Ectodermal cell (in vitro differentiated cells): ENCODE data around the gene PRMT7.

ENCODE experiments used
- H3K27ac ChIP-seq: 2 replicates; pipeline ENCODE4 v1.7.0; 2013; ENCODE audit warnings: mild to moderate bottlenecking, low read depth, low read length; ENCODE audit not compliant: insufficient read depth, poor library complexity, severe bottlenecking
- H3K27me3 ChIP-seq: 2 replicates; pipeline ENCODE4 v1.7.0; 2013; ENCODE audit warnings: mild to moderate bottlenecking, low read length; ENCODE audit not compliant: insufficient read depth, control insufficient read depth, poor library complexity, severe bottlenecking
- H3K36me3 ChIP-seq: one replicate; pipeline ENCODE4 v1.7.0; 2013; ENCODE audit warnings: low read length; ENCODE audit not compliant: control insufficient read depth, insufficient read depth
- H3K4me1 ChIP-seq: one replicate; pipeline ENCODE4 v1.7.0; 2013; ENCODE audit warnings: low read length; ENCODE audit not compliant: control insufficient read depth, insufficient read depth
- H3K4me3 ChIP-seq: 2 replicates; pipeline ENCODE4 v1.7.0; 2013; ENCODE audit warnings: low read depth, low read length, control low read depth; ENCODE audit not compliant: insufficient read depth
- H3K9me3 ChIP-seq: 2 replicates; pipeline ENCODE4 v1.7.0; 2013; ENCODE audit warnings: mild to moderate bottlenecking, low read length, moderate library complexity; ENCODE audit not compliant: control insufficient read depth
- WGBS, 2 experiments: methylation state at CpG; one replicate each; pipeline ENCODE4 v1.1.7; 2013; ENCODE audit warnings: missing lambda C conversion rate in 2 of 2; 5-methylcytosine and 5-hydroxymethylcytosine counted together

Gene PRMT7

DNA sequence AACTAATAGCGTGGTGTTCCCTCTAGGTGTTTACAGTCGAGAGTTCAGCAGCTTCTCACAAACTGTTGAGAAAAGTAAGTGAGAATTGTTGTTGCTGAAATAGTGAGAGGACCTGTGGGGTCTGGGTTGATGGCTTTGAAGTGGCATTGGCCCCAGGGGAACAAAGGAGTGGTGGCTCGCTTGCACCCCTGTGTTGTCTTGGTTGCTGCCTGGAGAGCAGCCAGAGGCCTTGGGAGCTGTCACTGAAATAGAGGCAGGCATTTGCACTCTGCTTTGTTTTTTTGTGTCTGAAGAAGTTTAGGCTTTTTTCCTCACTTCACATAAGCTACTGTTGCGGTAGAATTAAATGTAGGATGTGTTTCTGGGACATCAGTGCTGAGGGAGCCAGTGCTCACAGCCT is 36.8 kb downstream of the PRMT7 start:
- no peak overlapping the region for H3K27ac ChIP-seq
- peaks cover 42% of the 10 kb centered on the region for H3K36me3 ChIP-seq
- WGBS, 2 experiments, result 92 to 97% methylated on average over 4 of the region's 4 CpGs
- H3K27me3 ChIP-seq, result no peaks in the 10 kb centered on the region
- no peaks in the 10 kb centered on the region for H3K9me3 ChIP-seq
- no peak overlapping the region for H3K4me3 ChIP-seq
- H3K4me1 ChIP-seq, result no peaks in the 10 kb centered on the region

DNA sequence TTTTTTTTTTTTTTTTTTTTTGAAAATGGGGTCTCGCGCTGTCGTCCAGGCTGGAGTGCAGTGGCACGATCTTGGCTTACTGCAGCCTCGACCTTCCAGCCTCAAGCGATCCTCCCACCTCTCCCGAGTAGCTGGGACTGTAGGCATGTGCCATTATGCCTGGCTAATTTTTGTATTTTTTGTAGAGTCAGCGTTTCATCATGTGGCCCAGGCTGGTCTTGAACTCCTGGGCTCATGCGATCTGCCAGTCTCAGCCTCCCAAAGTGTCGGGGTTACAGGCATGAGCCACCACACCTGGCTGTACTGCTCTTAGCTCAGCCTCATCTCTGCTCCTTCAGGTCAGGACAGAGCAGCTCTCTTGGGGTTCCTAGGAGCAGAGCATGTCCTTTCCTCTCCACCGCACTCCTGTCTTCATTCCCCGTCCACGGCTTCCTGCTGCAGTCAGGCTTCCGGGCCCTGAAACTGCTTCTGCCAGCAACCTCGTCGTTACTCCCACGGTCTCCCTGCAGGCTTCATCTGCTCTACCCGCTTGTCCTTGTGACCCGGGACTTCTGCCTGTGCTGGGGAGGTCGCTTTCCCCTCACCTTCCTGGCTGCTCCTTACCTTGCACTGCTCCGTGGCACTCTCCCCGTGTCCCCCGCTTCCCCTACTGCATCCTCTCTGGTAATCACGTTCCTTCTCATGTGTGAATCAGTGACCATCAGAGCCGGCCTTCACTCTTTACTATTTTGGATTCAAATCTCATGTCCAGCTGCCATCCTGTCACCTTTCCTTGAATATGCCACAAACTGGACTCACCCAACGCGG is 38.0 kb downstream of the PRMT7 start:
- Histone ChIP-seq H3K9me3 (no peaks in the 10 kb centered on the region), H3K36me3 (peaks cover 40% of the 10 kb centered on the region), H3K27me3 (no peaks in the 10 kb centered on the region), H3K4me3 (no peak overlapping the region), H3K27ac (no peak overlapping the region), H3K4me1 (no peaks in the 10 kb centered on the region)
- WGBS, 2 experiments, result 94% methylated on average over 27 of the region's 27 CpGs

- Histone ChIP-seq H3K9me3 (no peaks in the 10 kb centered on the region), H3K4me3 (no peak overlapping the region), H3K27me3 (no peaks in the 10 kb centered on the region), H3K27ac (no peak overlapping the region), H3K4me1 (no peaks in the 10 kb centered on the region), H3K36me3 (peaks cover 35% of the 10 kb centered on the region)
- WGBS, 2 experiments, result 95 to 96% methylated on average over 10 of the region's 10 CpGs
These were observed 39.1 kb downstream of the PRMT7 start for GRCh38 chr16:68349838-68350410.

DNA sequence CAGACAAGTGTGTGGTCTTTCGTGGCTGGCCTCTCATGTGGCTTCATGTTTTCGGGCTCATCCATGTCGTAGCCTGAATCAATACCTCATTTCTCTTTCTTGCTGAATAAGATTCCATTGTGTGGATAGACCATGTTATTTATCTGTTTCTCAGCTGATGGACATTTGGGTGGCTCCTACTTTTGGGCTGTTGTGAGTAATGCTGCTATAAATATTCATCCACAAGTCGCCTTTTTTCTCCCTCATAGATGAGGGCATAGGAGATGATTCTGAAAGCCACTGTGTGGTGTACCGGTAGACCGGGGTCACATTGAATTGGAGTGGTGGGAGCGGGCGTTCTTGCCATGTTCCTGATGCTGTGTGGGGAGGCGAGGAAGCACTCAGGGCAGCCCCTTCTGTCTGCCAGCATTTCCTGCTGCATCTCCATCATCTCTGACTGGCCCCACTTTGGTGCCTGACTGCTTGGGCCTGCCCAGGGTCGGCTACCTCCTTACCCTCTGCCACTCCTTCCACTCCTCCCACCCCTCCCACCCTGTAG is 40.1 kb downstream of the PRMT7 start:
- peaks cover 28% of the 10 kb centered on the region for H3K36me3 ChIP-seq
- no peaks in the 10 kb centered on the region for H3K4me1 ChIP-seq

GRCh38 chr16:68351463-68351862 is 40.6 kb downstream of the PRMT7 start:
- no peaks in the 10 kb centered on the region for H3K4me1 ChIP-seq
- 91 to 92% methylated on average over 11 of the region's 11 CpGs for WGBS, 2 experiments
- H3K9me3 ChIP-seq, result no peaks in the 10 kb centered on the region
- H3K36me3 ChIP-seq, result peaks cover 27% of the 10 kb centered on the region
- H3K27me3 ChIP-seq, result no peaks in the 10 kb centered on the region
- no peak overlapping the region for H3K4me3 ChIP-seq
- no peak overlapping the region for H3K27ac ChIP-seq

More for the DNA sequence above, 40.1 kb downstream of the PRMT7 start:
- Histone ChIP-seq H3K27ac (no peak overlapping the region), H3K4me3 (no peak overlapping the region), H3K27me3 (no peaks in the 10 kb centered on the region), H3K9me3 (no peaks in the 10 kb centered on the region)
- WGBS, 2 experiments, result 94 to 97% methylated on average over 10 of the region's 10 CpGs

DNA sequence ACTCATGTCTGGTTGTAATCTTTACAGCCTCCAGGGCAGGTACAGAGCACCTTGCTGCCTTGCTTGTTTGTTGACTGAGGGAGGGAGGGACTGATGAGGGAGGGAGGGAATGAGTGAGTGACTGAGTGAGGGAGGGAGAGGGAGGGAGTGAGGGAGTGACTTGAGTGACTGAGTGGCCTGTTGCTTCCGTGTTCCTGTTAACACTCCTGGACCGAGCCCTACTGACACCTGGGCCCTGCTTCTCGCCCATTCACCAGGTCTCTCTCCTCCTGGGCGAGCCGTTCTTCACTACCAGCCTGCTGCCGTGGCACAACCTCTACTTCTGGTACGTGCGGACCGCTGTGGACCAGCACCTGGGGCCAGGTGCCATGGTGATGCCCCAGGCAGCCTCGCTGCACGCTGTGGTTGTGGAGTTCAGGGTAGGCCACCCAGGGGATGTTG is 41.2 kb downstream of the PRMT7 start:
- H3K4me1 ChIP-seq, result no peaks in the 10 kb centered on the region
- no peak overlapping the region for H3K27ac ChIP-seq
- H3K4me3 ChIP-seq, result no peak overlapping the region
- H3K36me3 ChIP-seq, result peaks cover 28% of the 10 kb centered on the region
- H3K27me3 ChIP-seq, result no peaks in the 10 kb centered on the region
- H3K9me3 ChIP-seq, result no peaks in the 10 kb centered on the region
- WGBS, 2 experiments, result 95 to 96% methylated on average over 11 of the region's 11 CpGs

DNA sequence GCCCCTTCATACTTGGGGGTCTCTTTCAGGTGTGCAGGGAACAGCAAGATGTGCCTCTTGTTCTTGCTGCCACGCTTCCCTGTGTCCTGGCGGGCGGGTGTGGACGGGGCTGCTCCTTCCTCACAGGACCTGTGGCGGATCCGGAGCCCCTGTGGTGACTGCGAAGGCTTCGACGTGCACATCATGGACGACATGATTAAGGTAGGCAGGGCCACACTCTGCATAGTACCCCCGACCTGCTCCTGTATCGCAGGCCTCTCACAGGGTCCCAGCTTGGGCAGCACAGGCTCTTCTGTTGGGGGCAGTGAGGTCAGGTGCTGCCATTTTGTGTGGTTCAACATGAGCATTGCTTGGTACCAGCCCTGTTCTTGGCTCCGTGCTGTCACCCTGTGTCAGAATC is 42.5 kb downstream of the PRMT7 start:
- Histone ChIP-seq H3K4me3 (no peak overlapping the region), H3K36me3 (peaks cover 38% of the 10 kb centered on the region), H3K27me3 (no peaks in the 10 kb centered on the region), H3K9me3 (no peaks in the 10 kb centered on the region), H3K4me1 (no peaks in the 10 kb centered on the region), H3K27ac (no peak overlapping the region)
- WGBS, 2 experiments, result 91 to 93% methylated on average over 13 of the region's 13 CpGs

DNA sequence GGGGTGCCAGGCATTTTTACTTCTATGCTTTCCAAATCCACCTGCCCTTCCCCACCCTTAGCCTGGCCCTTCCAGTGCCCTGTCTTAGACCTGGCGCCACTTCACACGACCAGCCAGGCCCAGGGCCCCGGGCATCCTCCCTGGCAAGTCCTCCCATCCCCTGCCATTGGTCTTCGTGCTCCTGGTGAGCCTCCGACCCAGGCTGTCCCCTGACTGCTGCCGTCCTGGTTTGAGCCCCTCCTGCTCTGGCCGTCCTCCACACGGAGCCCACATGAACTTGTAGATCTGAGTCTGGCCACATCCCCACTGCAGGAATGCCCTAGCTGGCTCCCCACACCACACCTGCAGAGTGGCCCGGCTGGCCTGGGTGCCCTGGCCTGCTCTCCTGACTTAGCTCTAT is 44.0 kb downstream of the PRMT7 start:
- peaks cover 31% of the 10 kb centered on the region for H3K36me3 ChIP-seq
- no peaks in the 10 kb centered on the region for H3K9me3 ChIP-seq

DNA sequence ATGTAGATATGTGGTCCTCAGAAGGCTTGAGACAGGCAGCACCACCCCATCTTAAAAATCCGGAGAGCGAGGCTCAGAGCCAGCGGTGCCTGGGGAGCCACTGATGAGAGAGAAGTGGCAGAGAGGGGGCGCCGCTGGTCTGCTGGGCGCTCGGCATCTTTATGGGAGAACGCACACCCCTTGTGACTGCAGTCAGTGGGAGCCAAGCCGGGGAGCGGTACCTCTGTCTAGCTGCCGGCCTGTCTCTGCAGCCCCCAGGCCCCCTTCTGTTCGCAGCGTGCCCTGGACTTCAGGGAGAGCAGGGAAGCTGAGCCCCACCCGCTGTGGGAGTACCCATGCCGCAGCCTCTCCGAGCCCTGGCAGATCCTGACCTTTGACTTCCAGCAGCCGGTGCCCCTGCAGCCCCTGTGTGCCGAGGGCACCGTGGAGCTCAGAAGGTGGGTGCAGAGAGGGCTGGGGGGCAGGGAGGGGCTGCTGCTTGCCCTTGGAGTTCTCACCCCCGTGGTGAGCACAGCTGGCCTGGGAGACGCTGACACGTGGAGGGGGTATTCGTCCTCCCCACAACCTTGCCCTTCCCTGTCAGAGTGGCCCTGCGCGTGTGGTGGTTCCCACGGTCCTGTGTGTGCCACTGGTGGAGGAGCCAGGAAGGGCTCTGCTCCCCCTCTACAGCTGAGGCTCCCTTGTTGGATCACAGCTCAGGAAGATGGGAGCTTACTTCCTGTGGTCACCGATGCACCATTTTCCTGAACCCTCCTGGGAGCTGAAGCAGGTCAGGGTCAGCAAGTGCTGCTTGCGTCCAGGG is 44.8 kb downstream of the PRMT7 start:
- no peaks in the 10 kb centered on the region for H3K27me3 ChIP-seq
- H3K36me3 ChIP-seq, result peaks cover 29% of the 10 kb centered on the region
- no peaks in the 10 kb centered on the region for H3K9me3 ChIP-seq
- H3K4me1 ChIP-seq, result no peaks in the 10 kb centered on the region
- 91 to 92% methylated on average over 28 of the region's 28 CpGs for WGBS, 2 experiments
- H3K4me3 ChIP-seq, result no peak overlapping the region
- no peak overlapping the region for H3K27ac ChIP-seq

More for the DNA sequence above, 44.0 kb downstream of the PRMT7 start:
- 93 to 96% methylated on average over 9 of the region's 9 CpGs for WGBS, 2 experiments
- no peak overlapping the region for H3K4me3 ChIP-seq
- H3K27me3 ChIP-seq, result no peaks in the 10 kb centered on the region
- H3K27ac ChIP-seq, result no peak overlapping the region
- H3K4me1 ChIP-seq, result no peaks in the 10 kb centered on the region
